HepG2 (cell line): ENCODE results near the gene DENND5B. TPM values are rescaled to one million over a fixed set of nuclear protein-coding genes. Genes with fewer than 3 reads are reported as not detected.

Experiments
- ARID3A ChIP-seq: IDR thresholded peaks from 2 replicates; pipeline ENCODE4 v1.6.1; 2012; ENCODE audit warnings: low read depth, low read length, improper control_type of control experiment
- CTCF ChIP-seq: sonication (generic); formaldehyde crosslinking; IDR thresholded peaks from 2 replicates; pipeline ENCODE4 v1.5.0; 2020; ENCODE audit warnings: mild to moderate bottlenecking, missing genetic modification reagents, moderate library complexity
- HMGXB4 ChIP-seq, 2 experiments: sonication (generic) in 1 of 2; formaldehyde crosslinking in 1 of 2; IDR thresholded peaks; 2 replicates each; pipeline versions ENCODE4 v1.4.0 to v1.6.1; 2018 to 2020; ENCODE audit warnings: missing genetic modification reagents in 2 of 2, borderline replicate concordance in 1 of 2, low read depth in 1 of 2, mild to moderate bottlenecking in 1 of 2, missing biosample characterization in 1 of 2
- MAFK ChIP-seq, 2 experiments: IDR thresholded peaks in 1 of 2; conservative IDR thresholded peaks in 1 of 2; 2 replicates each; pipeline ENCODE4 v1.6.1; 2011; ENCODE audit warnings: improper control_type of control experiment in 2 of 2, low read length in 2 of 2
- RAD21 ChIP-seq: fragments of 450-650 bp; formaldehyde crosslinking; IDR thresholded peaks from 2 replicates; pipeline ENCODE4 v1.5.0; 2020; ENCODE audit warnings: mild to moderate bottlenecking
- RXRB ChIP-seq: IDR thresholded peaks from 2 replicates; pipeline ENCODE4 v1.6.1; 2016; ENCODE audit warnings: borderline replicate concordance, missing genetic modification reagents, missing compliant biosample characterization
- SMC3 ChIP-seq: IDR thresholded peaks from 2 replicates; pipeline ENCODE4 v1.6.1; 2011; ENCODE audit warnings: low read length, improper control_type of control experiment
- TEAD3 ChIP-seq: optimal IDR thresholded peaks from 2 replicates; pipeline ENCODE3; 2016; ENCODE audit warnings: borderline replicate concordance
- polyA plus RNA-seq, 8 experiments: library from polyadenylated mRNA; depleted of rRNA in 3 of 8; stranded (reverse) in 7 of 8; unstranded in 1 of 8; fragments of >200 nt; fragmentation: Illumina TruSeq in 4 of 8; extraction: Trizol in 4 of 8; gene quantifications; 2 replicates each; pipeline versions ENCODE4 v1.2.1 to v1.2.3, GENCODE V29; 2011 to 2016; ENCODE audit warnings: low read depth in 4 of 8, missing spikeins in 1 of 8, mixed read lengths in 1 of 8; ENCODE audit not compliant: insufficient read depth in 1 of 8
- total RNA-seq, 5 experiments: library from RNA; depleted of rRNA; stranded (reverse); fragments of >200 nt; fragmentation: Illumina TruSeq; extraction: Trizol; gene quantifications; 2 replicates each; pipeline ENCODE4 v1.2.3, GENCODE V29; 2016; ENCODE audit warnings: low read depth in 1 of 5

DENND5B gene
- total and polyA plus RNA-seq, 2 of the 13 experiments (the other 11 are each of a cell fraction or from before 2014, with no cell fraction given) = 14.7 to 18.7 TPM

- TF ChIP-seq SMC3 = peak; percentile 92
- TF ChIP-seq RXRB = peak; percentile 18; the same call in 1 of the 2 replicates
- peak; percentile 7 for TF ChIP-seq TEAD3
- TF ChIP-seq RAD21 (CRISPR knock-in tag) = peak; percentile 85
- peak; percentile 89 for TF ChIP-seq CTCF (CRISPR knock-in tag)
- TF ChIP-seq ARID3A = 0 out of 2 replicates have a peak, but pooled peaks have one; percentile 17
- 0 out of 4 replicates have a peak, but pooled peaks of 1 of the 2 experiments have one; percentile 56 for TF ChIP-seq HMGXB4 (CRISPR knock-in tag; IDR thresholded peaks at IDR 0.05; ENCODE audit: borderline replicate concordance in 1 of 2, low read depth in 1 of 2)
- TF ChIP-seq MAFK (conservative IDR thresholded peaks at IDR 0.05 in 1 of 2, IDR thresholded peaks at IDR 0.05 in 1 of 2; ENCODE audit: low read length in 2 of 2) = peak; percentile 67 to 73
Measured at GRCh38 chr12:31403099-31403607, 187.8 kb downstream of the DENND5B start (continued).
